ENCODE measurements around the gene QRSL1.

DNA sequence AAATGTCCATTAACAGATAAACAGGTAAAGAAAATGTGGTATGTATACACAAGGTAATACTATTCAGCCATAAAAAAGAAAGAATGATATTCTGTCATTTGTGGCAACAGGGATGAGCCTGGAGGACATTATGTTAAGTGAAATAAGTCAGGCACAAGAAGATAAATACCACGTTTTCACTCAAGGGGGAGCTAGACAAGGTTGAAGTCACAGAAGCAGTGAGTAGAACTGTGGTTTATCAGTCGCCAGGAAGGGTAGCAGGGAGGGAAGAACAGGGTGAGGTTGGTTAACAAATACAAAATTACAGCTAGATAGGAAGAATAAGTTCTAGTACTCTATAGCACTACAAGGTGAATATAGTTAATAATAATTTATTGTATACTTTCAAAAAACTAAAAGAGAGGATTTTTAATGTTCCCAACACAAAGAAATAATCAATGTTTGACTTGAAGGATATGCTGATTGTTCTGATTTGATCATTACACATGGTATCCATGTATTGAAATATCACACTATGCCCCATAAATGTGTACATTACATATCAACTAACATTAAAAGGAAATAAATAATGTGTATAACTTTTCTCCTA is 21.2 kb upstream of the QRSL1 start:
- TF ChIP-seq POLR2A (IDR thresholded peaks at IDR 0.05; ENCODE audit: low read depth, low read length) (no peak), MYC (IDR thresholded peaks at IDR 0.05; ENCODE audit: low read depth, low read length) (no peak), FOS (IDR thresholded peaks at IDR 0.05; ENCODE audit: borderline replicate concordance, insufficient read depth, low read length) (no peak), EZH2 (IDR thresholded peaks at IDR 0.05; ENCODE audit: borderline replicate concordance, low read depth, low read length, severe bottlenecking) (no peak), JUN (IDR thresholded peaks at IDR 0.05; ENCODE audit: borderline replicate concordance, insufficient read depth, insufficient read length, low read depth) (no peak), POLR2AphosphoS5 (IDR thresholded peaks at IDR 0.05; ENCODE audit: insufficient read depth, low read depth, low read length) (no peak), GATA2 (IDR thresholded peaks at IDR 0.05; ENCODE audit: insufficient read depth, insufficient read length, low read depth, low read length) (no peak)
- TF ChIP-seq, protein P1, sequence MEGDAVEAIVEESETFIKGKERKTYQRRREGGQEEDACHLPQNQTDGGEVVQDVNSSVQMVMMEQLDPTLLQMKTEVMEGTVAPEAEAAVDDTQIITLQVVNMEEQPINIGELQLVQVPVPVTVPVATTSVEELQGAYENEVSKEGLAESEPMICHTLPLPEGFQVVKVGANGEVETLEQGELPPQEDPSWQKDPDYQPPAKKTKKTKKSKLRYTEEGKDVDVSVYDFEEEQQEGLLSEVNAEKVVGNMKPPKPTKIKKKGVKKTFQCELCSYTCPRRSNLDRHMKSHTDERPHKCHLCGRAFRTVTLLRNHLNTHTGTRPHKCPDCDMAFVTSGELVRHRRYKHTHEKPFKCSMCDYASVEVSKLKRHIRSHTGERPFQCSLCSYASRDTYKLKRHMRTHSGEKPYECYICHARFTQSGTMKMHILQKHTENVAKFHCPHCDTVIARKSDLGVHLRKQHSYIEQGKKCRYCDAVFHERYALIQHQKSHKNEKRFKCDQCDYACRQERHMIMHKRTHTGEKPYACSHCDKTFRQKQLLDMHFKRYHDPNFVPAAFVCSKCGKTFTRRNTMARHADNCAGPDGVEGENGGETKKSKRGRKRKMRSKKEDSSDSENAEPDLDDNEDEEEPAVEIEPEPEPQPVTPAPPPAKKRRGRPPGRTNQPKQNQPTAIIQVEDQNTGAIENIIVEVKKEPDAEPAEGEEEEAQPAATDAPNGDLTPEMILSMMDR (IDR thresholded peaks at IDR 0.05; ENCODE audit: extremely low read depth in 1 of 2, insufficient read depth in 1 of 2, low read depth in 1 of 2, low read length in 2 of 2) = peak; percentile 44 to 48
- TF ChIP-seq, protein P2, sequence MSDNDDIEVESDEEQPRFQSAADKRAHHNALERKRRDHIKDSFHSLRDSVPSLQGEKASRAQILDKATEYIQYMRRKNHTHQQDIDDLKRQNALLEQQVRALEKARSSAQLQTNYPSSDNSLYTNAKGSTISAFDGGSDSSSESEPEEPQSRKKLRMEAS (IDR thresholded peaks at IDR 0.05; ENCODE audit: insufficient read depth, insufficient read length) = no peak

Measured in endothelial cell of umbilical vein (primary cell).